Heart right ventricle (tissue), 16 donors: ENCODE measurements around the gene PLAC9. TPM values are rescaled to one million over a fixed set of nuclear protein-coding genes. Genes with fewer than 3 reads are reported as not detected.

Experiments
- ATAC-seq, 8 donors: fragments of 200-7000 bp; cut with Tn5 transposase; one replicate each; pipeline ENCODE4 v1.9.1; 2020; ENCODE audit warnings: mild to moderate bottlenecking in 8 of 8, moderate library complexity in 8 of 8, moderate number of reproducible peaks in 1 of 8
- DNase-seq, 2 donors: peaks; one replicate each; pipeline ENCODE4 v3.0.0-alpha.2; 2020
- H3K27ac ChIP-seq, 10 donors: fragments of 200-600 bp; sonication (generic) in 2 of 10; one replicate each; pipeline versions ENCODE4 v1.5.0 to v1.8.0; 2020 to 2022; ENCODE audit warnings: mild to moderate bottlenecking in 3 of 10
- H3K27me3 ChIP-seq, 7 donors: fragments of 200-600 bp; one replicate each; pipeline ENCODE4 v1.8.0; 2021 to 2022; ENCODE audit warnings: mild to moderate bottlenecking in 2 of 7
- H3K36me3 ChIP-seq, 9 donors: fragments of 200-600 bp; sonication (generic) in 1 of 9; one replicate each; pipeline versions ENCODE4 v1.5.0 to v1.8.0; 2020 to 2022; ENCODE audit warnings: mild to moderate bottlenecking in 2 of 9
- H3K4me1 ChIP-seq, 9 donors: fragments of 200-600 bp; sonication (generic) in 1 of 9; one replicate each; pipeline versions ENCODE4 v1.5.0 to v1.8.0; 2020 to 2022; ENCODE audit warnings: mild to moderate bottlenecking in 4 of 9
- H3K4me3 ChIP-seq, 10 donors: fragments of 200-600 bp; sonication (generic) in 2 of 10; one replicate each; pipeline versions ENCODE4 v1.5.0 to v1.8.0; 2020 to 2022; ENCODE audit warnings: mild to moderate bottlenecking in 7 of 10, moderate library complexity in 2 of 10
- H3K9me3 ChIP-seq, 11 donors: fragments of 200-600 bp in 10 of 11; sonication (generic) in 2 of 11; one replicate each; pipeline versions ENCODE4 v1.5.0 to v1.8.0; 2013 to 2022; ENCODE audit warnings: mild to moderate bottlenecking in 2 of 11, control low read depth in 1 of 11, moderate library complexity in 1 of 11
- WGBS, 2 donors: extraction: QIAGEN DNeasy Blood & Tissue Kit; methylation state at CpG; one replicate each; pipeline ENCODE4 v1.1.7; 2013; ENCODE audit warnings: inconsistent platforms in 1 of 2; 5-methylcytosine and 5-hydroxymethylcytosine counted together
- intact Hi-C, 10 donors: fragments of 100-400 bp; cut with DNase I; formaldehyde crosslinking; loops; one replicate each; pipeline versions ENCODE4 v1.11.1 to v1.14.2; 2022
- polyA plus RNA-seq, 2 donors: library from polyadenylated mRNA; stranded (reverse); fragments of 200-250 nt; gene quantifications; one replicate each; pipeline ENCODE4 v1.2.3, GENCODE V29; 2013
- total RNA-seq, 10 donors: library from RNA; stranded (reverse); fragmentation: NEBNext Ultra II Directional in 3 of 10; extraction: Animal tissue kit (Norgen Biotek cat#: 25700) in 3 of 10; gene quantifications; one replicate each; pipeline versions ENCODE4 v1.2.1 to v1.2.4, GENCODE V29; 2021 to 2023
- TF ChIP-seq, protein P1 (sequence below), 9 donors: fragments of 200-600 bp; sonication (generic) in 2 of 9; IDR thresholded peaks; one replicate each; pipeline versions ENCODE4 v1.5.0 to v1.8.0; 2021 to 2022; ENCODE audit warnings: antibody characterized with exemption in 9 of 9, mild to moderate bottlenecking in 5 of 9, moderate library complexity in 1 of 9
- donor health status: Arrhythmogenic right ventricular cardiomyopathy.
- donor health status: ischemic (EF 13 %, LVEDD 7.1; RV severe dilation, severe dysfunction).
- donor health status: healthy with polysubstance abuse.
- donor health status: DM: no; HTN: yes; CAD: no.
- donor health status: DM: no; HTN: no; CAD: no.
- donor health status: ischemic (EF 25% LVEDD 6.9; RV normal size, moderate dysfunction).
- donor health status: ischemic (EF 25% LVEDD 5.7; RV mildly dilated, moderate dysfunction).
- donor health status: healthy.
- donor health status: DM: yes; HTN: yes; CAD: no.
- donor health status: Ischemic cardiomyopathy.
- donor health status: ischemic (EF 35%, LVEDD 5.7; RV mildly dilated, moderate dysfunction).
- donor health status: nonischemic (EF 11% LVEDD 7.7; RV severe dilation, severe dysfunction).
- donor health status: DM: yes; HTN: yes; CAD: no.
- donor health status: PGD.
- donor health status: ischemic (EF 29% LVEDD 5.4; RV normal size, mild dysfunction).
- donor health status: nonischemic (EF 23%, LVEDD 6.1; RV moderate dilation, normal function).

Gene PLAC9
- total and polyA plus RNA-seq, 12 donors, result 16.8 to 129 (median 28.7) TPM

DNA sequence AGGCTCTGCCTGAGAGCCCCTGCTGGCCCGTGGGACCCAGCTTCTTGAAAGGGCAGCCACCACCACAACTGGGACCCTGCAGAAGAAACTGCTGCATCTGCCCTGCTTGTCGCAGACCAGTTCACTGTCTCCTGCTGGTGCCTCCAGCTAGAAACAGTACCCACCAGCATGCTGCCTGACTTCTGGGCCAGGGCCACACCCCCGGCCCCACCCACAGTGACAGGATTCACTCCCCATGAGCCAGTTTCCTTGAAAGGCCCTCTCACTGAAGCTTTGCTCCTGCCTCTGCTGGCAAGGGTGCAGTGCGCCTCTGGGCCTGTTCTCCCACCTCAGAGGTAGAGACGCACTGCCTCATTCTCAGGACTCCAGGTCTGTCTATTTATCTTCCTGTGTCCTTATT lies 40.4 kb downstream of the PLAC9 start:
- Histone ChIP-seq H3K9me3 (no peaks in the 10 kb centered on the region), H3K4me3 (no peak overlapping the region), H3K36me3 (peaks cover 0 to 72% (median 8%) of the 10 kb centered on the region in 9 donors), H3K4me1 (peaks cover 23 to 83% (median 69%) of the 10 kb centered on the region in 9 donors), H3K27me3 (no peaks in the 10 kb centered on the region), H3K27ac (peak overlapping the region in 2 of 10 donors; percentile 11 to 25)
- WGBS, 2 donors, result 72 to 77% methylated on average over 5 of the region's 5 CpGs
- ATAC-seq (peak in 3 of 8 donors; percentile 8 to 12 (median 12)), DNase-seq (no peak)
- TF ChIP-seq, protein P1, sequence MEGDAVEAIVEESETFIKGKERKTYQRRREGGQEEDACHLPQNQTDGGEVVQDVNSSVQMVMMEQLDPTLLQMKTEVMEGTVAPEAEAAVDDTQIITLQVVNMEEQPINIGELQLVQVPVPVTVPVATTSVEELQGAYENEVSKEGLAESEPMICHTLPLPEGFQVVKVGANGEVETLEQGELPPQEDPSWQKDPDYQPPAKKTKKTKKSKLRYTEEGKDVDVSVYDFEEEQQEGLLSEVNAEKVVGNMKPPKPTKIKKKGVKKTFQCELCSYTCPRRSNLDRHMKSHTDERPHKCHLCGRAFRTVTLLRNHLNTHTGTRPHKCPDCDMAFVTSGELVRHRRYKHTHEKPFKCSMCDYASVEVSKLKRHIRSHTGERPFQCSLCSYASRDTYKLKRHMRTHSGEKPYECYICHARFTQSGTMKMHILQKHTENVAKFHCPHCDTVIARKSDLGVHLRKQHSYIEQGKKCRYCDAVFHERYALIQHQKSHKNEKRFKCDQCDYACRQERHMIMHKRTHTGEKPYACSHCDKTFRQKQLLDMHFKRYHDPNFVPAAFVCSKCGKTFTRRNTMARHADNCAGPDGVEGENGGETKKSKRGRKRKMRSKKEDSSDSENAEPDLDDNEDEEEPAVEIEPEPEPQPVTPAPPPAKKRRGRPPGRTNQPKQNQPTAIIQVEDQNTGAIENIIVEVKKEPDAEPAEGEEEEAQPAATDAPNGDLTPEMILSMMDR (IDR thresholded peaks at IDR 0.05), result no peak
- intact Hi-C loops, result no loop called here

DNA sequence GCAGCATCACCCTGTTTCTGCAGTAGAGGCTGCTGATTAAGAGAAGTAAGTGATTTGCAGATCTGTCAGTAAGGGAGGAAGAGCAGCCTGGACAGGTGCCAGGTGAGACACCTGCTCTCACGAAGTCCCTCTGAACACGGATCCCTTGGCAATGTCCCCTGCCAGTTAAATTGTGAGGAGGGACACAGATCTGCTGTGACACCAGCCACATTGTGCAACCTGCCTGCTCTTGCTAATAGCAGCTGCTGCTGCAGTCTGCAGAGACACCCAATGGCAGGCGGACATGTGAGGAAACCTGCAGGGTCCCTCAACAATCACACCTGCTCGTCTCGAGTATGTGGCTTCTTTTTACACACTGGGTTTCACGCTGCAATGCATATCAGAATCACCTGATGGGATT lies 40.9 kb downstream of the PLAC9 start:
- H3K4me3 ChIP-seq, result no peak overlapping the region
- intact Hi-C loops, result no loop called here
- peaks cover 0 to 66% (median 8%) of the 10 kb centered on the region in 9 donors for H3K36me3 ChIP-seq
- ATAC-seq, result no peak
- H3K9me3 ChIP-seq, result no peaks in the 10 kb centered on the region
- peak overlapping the region in 1 of 10 donors; percentile 25 for H3K27ac ChIP-seq
- 62 to 69% methylated on average over 6 of the region's 6 CpGs for WGBS, 2 donors
- DNase-seq, result no peak
- TF ChIP-seq, protein P1 (IDR thresholded peaks at IDR 0.05), result no peak
- peaks cover 24 to 83% (median 69%) of the 10 kb centered on the region in 9 donors for H3K4me1 ChIP-seq
- H3K27me3 ChIP-seq, result no peaks in the 10 kb centered on the region

DNA sequence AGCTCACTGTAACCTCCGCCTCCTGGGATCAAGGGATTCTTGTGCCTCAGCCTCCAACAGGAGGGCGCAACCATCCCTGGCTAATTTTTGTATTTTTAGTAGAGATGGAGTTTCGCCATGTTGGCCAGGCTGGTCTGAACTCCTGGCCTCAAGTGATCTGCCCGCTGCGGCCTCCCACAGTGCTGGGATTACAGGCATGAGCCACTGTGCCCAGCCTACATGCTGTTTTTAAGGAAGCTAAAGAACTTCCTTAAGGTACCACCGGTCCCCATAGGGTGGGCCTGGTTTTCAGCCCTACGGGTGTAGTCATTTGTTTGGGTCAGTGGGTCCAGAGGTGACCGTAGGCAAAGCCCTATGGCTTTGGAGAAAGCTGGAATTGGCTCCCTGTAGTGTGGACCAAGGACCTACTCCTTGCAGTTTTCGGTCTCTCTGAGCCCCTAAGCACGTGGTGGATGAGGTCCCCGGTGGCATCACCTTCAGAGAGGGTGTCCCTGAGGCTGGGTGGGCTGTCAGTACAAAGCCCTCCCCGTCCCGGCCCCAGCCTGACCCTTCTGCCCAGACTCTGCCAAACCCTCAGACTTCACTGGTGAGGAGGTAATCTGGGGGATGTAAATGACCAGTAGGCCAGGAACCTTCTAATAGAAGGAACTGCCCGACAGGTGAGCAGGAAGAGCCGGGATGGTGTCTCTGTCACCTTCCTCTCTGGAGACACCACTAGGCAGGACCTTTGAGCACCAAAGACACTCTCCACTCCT lies 42.3 kb downstream of the PLAC9 start:
- Histone ChIP-seq H3K4me1 (peaks cover 28 to 84% (median 72%) of the 10 kb centered on the region in 9 donors), H3K4me3 (no peak overlapping the region), H3K27ac (no peak overlapping the region), H3K36me3 (peaks cover 0 to 62% (median 8%) of the 10 kb centered on the region in 9 donors), H3K9me3 (no peaks in the 10 kb centered on the region), H3K27me3 (no peaks in the 10 kb centered on the region)
- no peak for DNase-seq
- intact Hi-C loops, result no loop called here
- TF ChIP-seq, protein P1 (IDR thresholded peaks at IDR 0.05), result no peak
- no peak for ATAC-seq
- WGBS, 2 donors, result 93 to 94% methylated on average over 15 of the region's 15 CpGs

DNA sequence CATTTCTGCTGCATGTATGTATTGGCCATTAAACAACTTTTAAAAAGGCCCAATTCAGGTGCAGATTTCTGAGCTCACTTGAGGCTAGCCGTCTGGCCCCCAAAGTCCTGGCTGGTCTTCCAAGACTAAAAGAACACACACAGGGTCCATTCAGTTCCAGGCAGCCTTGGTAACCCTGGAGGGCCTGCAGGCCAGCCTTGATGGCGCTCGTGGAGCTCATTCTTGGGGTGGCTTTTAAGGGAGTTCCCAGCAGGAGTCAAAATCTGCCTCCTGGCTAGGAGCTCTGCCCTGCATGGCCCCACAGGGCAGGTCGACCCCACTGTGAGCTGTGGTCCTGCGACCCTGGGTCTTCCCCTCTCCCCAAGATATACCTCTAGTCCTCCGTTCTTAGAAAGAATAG lies 44.0 kb downstream of the PLAC9 start:
- intact Hi-C loops, result no loop called here
- peaks cover 0 to 58% (median 2%) of the 10 kb centered on the region in 9 donors for H3K36me3 ChIP-seq
- TF ChIP-seq, protein P1 (IDR thresholded peaks at IDR 0.05), result no peak
- H3K4me1 ChIP-seq, result peaks cover 28 to 89% (median 71%) of the 10 kb centered on the region in 9 donors
- WGBS, 2 donors, result 81 to 93% methylated on average over 6 of the region's 6 CpGs
- H3K4me3 ChIP-seq, result no peak overlapping the region
- H3K27ac ChIP-seq, result peak overlapping the region in 5 of 10 donors; percentile 3 to 49 (median 26)
- DNase-seq, result no peak
- no peaks in the 10 kb centered on the region for H3K27me3 ChIP-seq
- no peaks in the 10 kb centered on the region for H3K9me3 ChIP-seq
- ATAC-seq, result peak in 1 of 8 donors; percentile 21
